K562 (cell line): ENCODE results near the gene NFE2. TPM values are rescaled to one million over a fixed set of nuclear protein-coding genes. Genes with fewer than 3 reads are reported as not detected.

ENCODE experiments used
- CBFB ChIP-seq: sonication (generic); formaldehyde crosslinking; IDR thresholded peaks from 2 replicates; pipeline ENCODE4 v1.4.0; 2020; ENCODE audit warnings: mild to moderate bottlenecking, missing genetic modification reagents
- CHD4 ChIP-seq: fragments of 200-600 bp; sonication (generic); IDR thresholded peaks from 3 replicates; pipeline ENCODE4 v1.6.1; 2012; ENCODE audit warnings: low read depth, mild to moderate bottlenecking, mixed read lengths, low read length, inconsistent platforms; ENCODE audit not compliant: insufficient read depth, insufficient replicate concordance, poor library complexity, severe bottlenecking
- CREB1 ChIP-seq, 2 experiments: sonication (generic) in 1 of 2; formaldehyde crosslinking in 1 of 2; IDR thresholded peaks; 2 replicates each; pipeline versions ENCODE4 v1.6.1 to v1.8.0; 2012 to 2022; ENCODE audit warnings: inconsistent platforms in 1 of 2, mild to moderate bottlenecking in 1 of 2, missing genetic modification reagents in 1 of 2, moderate library complexity in 1 of 2
- DMBX1 ChIP-seq: fragments of 250-450 bp; sonication (Bioruptor Pico); IDR thresholded peaks from 2 replicates; pipeline ENCODE4 v1.8.0; 2022; ENCODE audit warnings: inconsistent platforms, mild to moderate bottlenecking, moderate library complexity, borderline replicate concordance
- DNMT1 ChIP-seq: fragments of 450-650 bp; IDR thresholded peaks from 2 replicates; pipeline ENCODE4 v1.6.1; 2016; ENCODE audit warnings: antibody characterized with exemption, mild to moderate bottlenecking
- HDAC2 ChIP-seq: fragments of 450-650 bp; IDR thresholded peaks from 2 replicates; pipeline ENCODE4 v1.6.1; 2016; ENCODE audit warnings: mild to moderate bottlenecking
- HMG20B ChIP-seq: fragments of 250-450 bp; sonication (Bioruptor Pico); IDR thresholded peaks from 2 replicates; pipeline ENCODE4 v1.5.0; 2021; ENCODE audit warnings: mild to moderate bottlenecking
- HNRNPLL ChIP-seq: fragments of 200-400 bp; formaldehyde crosslinking; IDR thresholded peaks from 2 replicates; pipeline ENCODE4 v1.6.1; 2017; ENCODE audit warnings: low read length, low read depth, mild to moderate bottlenecking; ENCODE audit not compliant: poor library complexity, severe bottlenecking
- ILK ChIP-seq: fragments of 450-650 bp; IDR thresholded peaks from 2 replicates; pipeline ENCODE4 v1.6.1; 2016; ENCODE audit warnings: missing genetic modification characterization, low read depth, mild to moderate bottlenecking, missing compliant biosample characterization, moderate library complexity, borderline replicate concordance
- MAZ ChIP-seq, 2 experiments: fragments of 450-650 bp in 1 of 2; sonication (generic) in 1 of 2; formaldehyde crosslinking; IDR thresholded peaks in 1 of 2; conservative IDR thresholded peaks in 1 of 2; 2 replicates each; pipeline versions ENCODE4 v1.4.0 to v1.5.0; 2020; ENCODE audit warnings: mild to moderate bottlenecking in 1 of 2, missing genetic modification reagents in 1 of 2
- MEF2A ChIP-seq: IDR thresholded peaks from 2 replicates; pipeline ENCODE4 v1.6.1; 2011; ENCODE audit warnings: low read depth, mild to moderate bottlenecking, low read length, moderate library complexity; ENCODE audit not compliant: control insufficient read depth
- MYC ChIP-seq, 2 experiments: fragments of 250-450 bp in 1 of 2; sonication (Bioruptor Pico) in 1 of 2; IDR thresholded peaks; 2 replicates each; pipeline versions ENCODE4 v1.5.1 to v1.6.1; 2012 to 2021; ENCODE audit warnings: low read depth in 2 of 2, borderline replicate concordance in 1 of 2, improper control_type of control experiment in 1 of 2, low read length in 1 of 2, mild to moderate bottlenecking in 1 of 2, moderate library complexity in 1 of 2
- NFRKB ChIP-seq: fragments of 450-650 bp; IDR thresholded peaks from 2 replicates; pipeline ENCODE4 v1.6.1; 2016; ENCODE audit warnings: low read depth
- POLR2B ChIP-seq: fragments of 450-650 bp; IDR thresholded peaks from 2 replicates; pipeline ENCODE4 v1.6.1; 2018; ENCODE audit warnings: low read depth; ENCODE audit not compliant: partially characterized antibody
- PREB ChIP-seq: sonication (generic); formaldehyde crosslinking; IDR thresholded peaks from 2 replicates; pipeline ENCODE4 v1.8.1; 2023; ENCODE audit warnings: mild to moderate bottlenecking, missing genetic modification reagents
- RBM25 ChIP-seq: fragments of 200-400 bp; formaldehyde crosslinking; IDR thresholded peaks from 2 replicates; pipeline ENCODE4 v1.6.1; 2018; ENCODE audit warnings: low read length, low read depth, moderate library complexity; ENCODE audit not compliant: severe bottlenecking
- SOX6 ChIP-seq: fragments of 450-650 bp; IDR thresholded peaks from 2 replicates; pipeline ENCODE4 v1.6.1; 2014; ENCODE audit warnings: mild to moderate bottlenecking
- ZC3H4 ChIP-seq: sonication (generic); formaldehyde crosslinking; IDR thresholded peaks from 2 replicates; pipeline ENCODE4 v1.9.0; 2021; ENCODE audit warnings: missing genetic modification reagents, borderline replicate concordance
- ZC3H8 ChIP-seq: fragments of 450-650 bp; IDR thresholded peaks from 2 replicates; pipeline ENCODE4 v1.6.1; 2017
- ZNF140 ChIP-seq: fragments of 250-450 bp; sonication (Bioruptor Pico); IDR thresholded peaks from 2 replicates; pipeline ENCODE4 v1.8.0; 2021; ENCODE audit warnings: moderate library complexity, mild to moderate bottlenecking, inconsistent platforms
- ZNF57 ChIP-seq: fragments of 450-650 bp; formaldehyde crosslinking; IDR thresholded peaks from 2 replicates; pipeline ENCODE4 v1.4.0; 2020; ENCODE audit warnings: mild to moderate bottlenecking, moderate library complexity
- polyA plus RNA-seq, 8 experiments: library from polyadenylated mRNA; depleted of rRNA in 4 of 8; stranded (reverse) in 5 of 8; unstranded in 3 of 8; fragments of >200 nt; fragmentation: Nextera tagmentation in 2 of 8; fragmentation: Illumina TruSeq in 1 of 8; extraction: Ambion mirVana in 2 of 8; extraction: Trizol in 1 of 8; gene quantifications; 2 replicates each; pipeline versions ENCODE4 v1.2.1 to v1.2.3, GENCODE V29; 2011 to 2014; ENCODE audit warnings: inconsistent platforms in 1 of 8, missing spikeins in 1 of 8
- total RNA-seq, 7 experiments: library from RNA; depleted of rRNA in 6 of 7; stranded (reverse); fragments of >200 nt in 6 of 7; fragmentation: Illumina TruSeq in 2 of 7; extraction: Trizol in 2 of 7; gene quantifications; 2 replicates each; pipeline versions ENCODE4 v1.2.1 to v1.2.3, GENCODE V29; 2011 to 2021; ENCODE audit warnings: low replicate concordance in 1 of 7
- TF ChIP-seq, protein P1 (sequence below), 2 experiments: fragments of 450-650 bp; IDR thresholded peaks; 2 replicates each; pipeline ENCODE4 v1.6.1; 2016
- TF ChIP-seq, protein P2 (sequence below): fragments of 450-650 bp; IDR thresholded peaks from 2 replicates; pipeline ENCODE4 v1.6.1; 2016; ENCODE audit warnings: low read depth, mild to moderate bottlenecking, moderate library complexity
- TF ChIP-seq, protein P3 (sequence below): fragments of 450-650 bp; formaldehyde crosslinking; IDR thresholded peaks from 2 replicates; pipeline ENCODE4 v1.4.0; 2020; ENCODE audit warnings: mild to moderate bottlenecking, moderate library complexity

The NFE2 gene
- total and polyA plus RNA-seq, 9 of the 15 experiments (the other 6 are each of a cell fraction or from before 2014, with no cell fraction given), result 12.3 to 282 (median 208) TPM

GRCh38 chr12:54294953-54295566, 5.8 kb downstream of the NFE2 start (continued):
- TF ChIP-seq, protein P1, sequence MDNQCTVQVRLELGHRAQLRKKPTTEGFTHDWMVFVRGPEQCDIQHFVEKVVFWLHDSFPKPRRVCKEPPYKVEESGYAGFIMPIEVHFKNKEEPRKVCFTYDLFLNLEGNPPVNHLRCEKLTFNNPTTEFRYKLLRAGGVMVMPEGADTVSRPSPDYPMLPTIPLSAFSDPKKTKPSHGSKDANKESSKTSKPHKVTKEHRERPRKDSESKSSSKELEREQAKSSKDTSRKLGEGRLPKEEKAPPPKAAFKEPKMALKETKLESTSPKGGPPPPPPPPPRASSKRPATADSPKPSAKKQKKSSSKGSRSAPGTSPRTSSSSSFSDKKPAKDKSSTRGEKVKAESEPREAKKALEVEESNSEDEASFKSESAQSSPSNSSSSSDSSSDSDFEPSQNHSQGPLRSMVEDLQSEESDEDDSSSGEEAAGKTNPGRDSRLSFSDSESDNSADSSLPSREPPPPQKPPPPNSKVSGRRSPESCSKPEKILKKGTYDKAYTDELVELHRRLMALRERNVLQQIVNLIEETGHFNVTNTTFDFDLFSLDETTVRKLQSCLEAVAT (IDR thresholded peaks at IDR 0.05), result peak; percentile 91 to 96
- TF ChIP-seq NFRKB (peak; percentile 64; the same call in 1 of the 2 replicates), MAZ (CRISPR knock-in tag; conservative IDR thresholded peaks at IDR 0.05 in 1 of 2, IDR thresholded peaks at IDR 0.05 in 1 of 2) (no peak; a peak in 1 of 4 replicates), HNRNPLL (no peak), MYC (IDR thresholded peaks at IDR 0.05; ENCODE audit: low read depth, low read length) (no peak), MYC (CRISPR knock-in tag; IDR thresholded peaks at IDR 0.05; ENCODE audit: borderline replicate concordance, low read depth) (no peak), ZNF140 (CRISPR knock-in tag) (no peak), HMG20B (CRISPR knock-in tag) (no peak), DMBX1 (CRISPR knock-in tag) (no peak), ZNF57 (CRISPR knock-in tag) (no peak), DNMT1 (no peak), PREB (CRISPR knock-in tag) (no peak), ZC3H8 (no peak), POLR2B (peak; percentile 65), SOX6 (no peak), MEF2A (no peak), CREB1 (IDR thresholded peaks at IDR 0.05) (no peak), CREB1 (CRISPR knock-in tag; IDR thresholded peaks at IDR 0.05) (no peak), CHD4 (no peak), CBFB (CRISPR knock-in tag) (no peak), RBM25 (no peak), HDAC2 (no peak), ILK (tag) (no peak), ZC3H4 (peak; percentile 85; the same call in 1 of the 2 replicates)
- TF ChIP-seq, protein P2, sequence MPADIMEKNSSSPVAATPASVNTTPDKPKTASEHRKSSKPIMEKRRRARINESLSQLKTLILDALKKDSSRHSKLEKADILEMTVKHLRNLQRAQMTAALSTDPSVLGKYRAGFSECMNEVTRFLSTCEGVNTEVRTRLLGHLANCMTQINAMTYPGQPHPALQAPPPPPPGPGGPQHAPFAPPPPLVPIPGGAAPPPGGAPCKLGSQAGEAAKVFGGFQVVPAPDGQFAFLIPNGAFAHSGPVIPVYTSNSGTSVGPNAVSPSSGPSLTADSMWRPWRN, result no peak
- TF ChIP-seq, protein P3, sequence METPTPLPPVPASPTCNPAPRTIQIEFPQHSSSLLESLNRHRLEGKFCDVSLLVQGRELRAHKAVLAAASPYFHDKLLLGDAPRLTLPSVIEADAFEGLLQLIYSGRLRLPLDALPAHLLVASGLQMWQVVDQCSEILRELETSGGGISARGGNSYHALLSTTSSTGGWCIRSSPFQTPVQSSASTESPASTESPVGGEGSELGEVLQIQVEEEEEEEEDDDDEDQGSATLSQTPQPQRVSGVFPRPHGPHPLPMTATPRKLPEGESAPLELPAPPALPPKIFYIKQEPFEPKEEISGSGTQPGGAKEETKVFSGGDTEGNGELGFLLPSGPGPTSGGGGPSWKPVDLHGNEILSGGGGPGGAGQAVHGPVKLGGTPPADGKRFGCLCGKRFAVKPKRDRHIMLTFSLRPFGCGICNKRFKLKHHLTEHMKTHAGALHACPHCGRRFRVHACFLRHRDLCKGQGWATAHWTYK (CRISPR knock-in tag), result no peak
